Lower leg skin (tissue), 4 donors: ENCODE results near the gene XKR7. TPM values are rescaled to one million over a fixed set of nuclear protein-coding genes. Genes with fewer than 3 reads are reported as not detected.

Experiments used
- DNase-seq, 2 donors: peaks; one replicate each; pipeline ENCODE4 v3.0.0-alpha.2; 2019; ENCODE audit warnings: low spot score in 2 of 2
- H3K4me3 ChIP-seq: fragments of 200-600 bp; sonication (generic); 2 replicates; pipeline ENCODE4 v1.5.1; 2017; ENCODE audit warnings: mild to moderate bottlenecking, low read depth; ENCODE audit not compliant: poor library complexity, severe bottlenecking
- POLR2A ChIP-seq, 2 donors: fragments of 450-650 bp; IDR thresholded peaks; one replicate each; pipeline ENCODE4 v1.6.1; 2016 to 2017; ENCODE audit warnings: antibody characterized with exemption in 2 of 2, mild to moderate bottlenecking in 1 of 2, moderate library complexity in 1 of 2
- WGBS, 2 donors: methylation state at CpG; one replicate each; pipeline ENCODE4 v1.1.5; 2018; 5-methylcytosine and 5-hydroxymethylcytosine counted together
- intact Hi-C: fragments of 100-400 bp; cut with DNase I; formaldehyde crosslinking; loops from one replicate; pipeline ENCODE4 v1.15.0; 2023; ENCODE audit warnings: low total_unique reads
- total RNA-seq, 4 donors: library from RNA; depleted of rRNA; stranded (reverse); fragments of >200 nt; gene quantifications; one replicate each; pipeline ENCODE4 v1.1.0, GENCODE V29; 2016
- TF ChIP-seq, protein P1 (sequence below), 3 donors: fragments of 450-650 bp; IDR thresholded peaks; one replicate each; pipeline ENCODE4 v1.5.1; 2016; ENCODE audit warnings: antibody characterized with exemption in 3 of 3, mild to moderate bottlenecking in 3 of 3, moderate library complexity in 2 of 3

The XKR7 gene
- total RNA-seq, 4 donors from 2014 or later, result not detected

- intact Hi-C loops, result no loop called here
- peak; percentile 29 to 87 for DNase-seq
- H3K4me3 ChIP-seq, result no peak overlapping the region
- WGBS, 2 donors, result 20 to 21% methylated on average over 16 to 17 of the region's 17 CpGs
- TF ChIP-seq, protein P1, sequence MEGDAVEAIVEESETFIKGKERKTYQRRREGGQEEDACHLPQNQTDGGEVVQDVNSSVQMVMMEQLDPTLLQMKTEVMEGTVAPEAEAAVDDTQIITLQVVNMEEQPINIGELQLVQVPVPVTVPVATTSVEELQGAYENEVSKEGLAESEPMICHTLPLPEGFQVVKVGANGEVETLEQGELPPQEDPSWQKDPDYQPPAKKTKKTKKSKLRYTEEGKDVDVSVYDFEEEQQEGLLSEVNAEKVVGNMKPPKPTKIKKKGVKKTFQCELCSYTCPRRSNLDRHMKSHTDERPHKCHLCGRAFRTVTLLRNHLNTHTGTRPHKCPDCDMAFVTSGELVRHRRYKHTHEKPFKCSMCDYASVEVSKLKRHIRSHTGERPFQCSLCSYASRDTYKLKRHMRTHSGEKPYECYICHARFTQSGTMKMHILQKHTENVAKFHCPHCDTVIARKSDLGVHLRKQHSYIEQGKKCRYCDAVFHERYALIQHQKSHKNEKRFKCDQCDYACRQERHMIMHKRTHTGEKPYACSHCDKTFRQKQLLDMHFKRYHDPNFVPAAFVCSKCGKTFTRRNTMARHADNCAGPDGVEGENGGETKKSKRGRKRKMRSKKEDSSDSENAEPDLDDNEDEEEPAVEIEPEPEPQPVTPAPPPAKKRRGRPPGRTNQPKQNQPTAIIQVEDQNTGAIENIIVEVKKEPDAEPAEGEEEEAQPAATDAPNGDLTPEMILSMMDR (IDR thresholded peaks at IDR 0.05), result no peak
- no peak for TF ChIP-seq POLR2A (IDR thresholded peaks at IDR 0.05)
Measured at GRCh38 chr20:32050851-32051556, 83.1 kb downstream of the XKR7 start.

DNA sequence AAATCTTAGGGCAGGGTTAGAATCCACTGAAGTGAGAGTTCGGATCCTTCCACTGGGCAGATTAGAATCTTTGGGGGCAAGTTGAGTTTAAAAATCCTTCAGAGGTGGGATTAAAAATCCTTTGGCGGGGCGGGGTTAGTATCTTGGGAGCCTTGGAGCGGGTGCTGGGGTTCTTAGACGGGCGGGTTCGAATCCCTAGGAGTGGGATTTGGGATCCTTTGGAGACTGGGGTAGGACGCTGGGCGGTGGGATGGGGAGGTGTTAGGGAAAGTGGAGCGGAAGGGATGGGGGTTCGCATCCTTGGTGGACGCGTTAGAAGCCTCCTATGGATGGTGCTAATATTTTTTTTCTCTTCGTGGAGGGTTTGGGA lies 83.8 kb downstream of the XKR7 start:
- no peak overlapping the region for H3K4me3 ChIP-seq
- 15 to 17% methylated on average over 14 of the region's 14 CpGs for WGBS, 2 donors
- intact Hi-C loops, result no loop called here
- no peak for DNase-seq
- TF ChIP-seq POLR2A (IDR thresholded peaks at IDR 0.05), result no peak
- TF ChIP-seq, protein P1 (IDR thresholded peaks at IDR 0.05), result no peak

GRCh38 chr20:32052090-32052777 lies 84.3 kb downstream of the XKR7 start, which contains the start of gene HCK:
TSS of gene HCK (plus strand) at chr20:32052242.
- intact Hi-C loops, result no loop called here
- H3K4me3 ChIP-seq, result peak within 1 kb of the TSS; percentile 21
- TF ChIP-seq, protein P1 (IDR thresholded peaks at IDR 0.05), result no peak
- peak in 1 of 2 donors; percentile 83 for DNase-seq
- WGBS, 2 donors, result 1 to 2% methylated on average over 49 to 58 of the region's 58 CpGs

GRCh38 chr20:32052778-32053362 lies 84.9 kb downstream of the XKR7 start:
- DNase-seq, result peak; percentile 30 to 87
- TF ChIP-seq, protein P1 (IDR thresholded peaks at IDR 0.05), result no peak
- TF ChIP-seq POLR2A (IDR thresholded peaks at IDR 0.05), result no peak
- WGBS, 2 donors, result 16 to 17% methylated on average over 22 of the region's 22 CpGs
- intact Hi-C loops, result no loop called here
- no peak overlapping the region for H3K4me3 ChIP-seq

Other genes starting within 250 kb of the XKR7 start
- 100 to 1,000 TPM; 115 to 152 (median 125) TPM for gene BCL2L1, start 245.3 kb upstream of the XKR7 start, total RNA-seq
- gene TPX2, start 228.9 kb upstream of the XKR7 start, total RNA-seq, result 10 to 100 TPM in 1 of 4 donors, 1 to 10 TPM in 3; 5.9 to 10.2 (median 7.3) TPM
- gene MYLK2, start 148.8 kb upstream of the XKR7 start, total RNA-seq, result under 1 TPM in 1 of 4 donors, not detected in 3; 0.10 TPM
- gene FOXS1, start 122.5 kb upstream of the XKR7 start, total RNA-seq, result under 1 TPM in 2 of 4 donors, not detected in 2; 0.44 to 0.97 TPM
- 1 to 10 TPM in 1 of 4 donors, not detected in 3; 1.5 TPM for gene DUSP15, start 97.6 kb upstream of the XKR7 start, total RNA-seq
- gene TTLL9, start 97.5 kb upstream of the XKR7 start, total RNA-seq, result under 1 TPM in 1 of 4 donors, not detected in 3; 0.16 TPM
- 10 to 100 TPM; 10.9 to 18.0 (median 13.0) TPM for gene PDRG1, start 16.1 kb upstream of the XKR7 start, total RNA-seq
- 1 to 10 TPM in 2 of 4 donors, under 1 TPM in 2; 0.65 to 4.4 (median 2.5) TPM for gene CCM2L, start 42.3 kb downstream of the XKR7 start, total RNA-seq
- gene HCK, start 84.1 kb downstream of the XKR7 start, total RNA-seq, result 10 to 100 TPM in 1 of 4 donors, 1 to 10 TPM in 3; 7.0 to 10.2 (median 8.7) TPM
- 10 to 100 TPM; 42.2 to 49.5 (median 47.3) TPM for gene TM9SF4, start 141.6 kb downstream of the XKR7 start, total RNA-seq
- gene PLAGL2, start 239.6 kb downstream of the XKR7 start, total RNA-seq, result 10 to 100 TPM; 10.5 to 12.1 (median 11.7) TPM
- 10 to 100 TPM; 15.6 to 29.7 (median 21.6) TPM for gene POFUT1, start 239.7 kb downstream of the XKR7 start, total RNA-seq